ENCODE measurements around the gene ARMS2. TPM values are rescaled to one million over a fixed set of nuclear protein-coding genes. Genes with fewer than 3 reads are reported as not detected.

The ARMS2 gene
- total and polyA plus RNA-seq, 2 experiments from 2014 or later = not detected

DNA sequence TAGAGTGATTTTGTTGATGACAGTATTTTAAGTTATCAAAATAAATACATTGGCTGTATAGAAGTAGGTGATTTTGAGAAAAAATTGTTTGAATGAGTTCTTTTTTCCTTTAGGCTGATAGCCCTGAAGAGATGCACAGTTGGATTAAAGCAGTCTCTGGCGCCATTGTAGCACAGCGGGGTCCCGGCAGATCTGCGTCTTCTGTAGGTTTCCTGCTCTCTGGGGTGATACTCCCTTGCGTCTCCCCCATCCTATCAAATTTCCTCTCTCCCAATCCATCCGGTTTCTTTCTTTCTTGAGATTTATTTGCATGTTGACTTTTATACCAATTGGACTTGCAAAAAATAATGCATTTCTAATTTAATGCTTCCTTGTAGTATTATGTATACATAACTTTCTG, 27.6 kb upstream of the ARMS2 start (continued):
- TF ChIP-seq, protein P1, sequence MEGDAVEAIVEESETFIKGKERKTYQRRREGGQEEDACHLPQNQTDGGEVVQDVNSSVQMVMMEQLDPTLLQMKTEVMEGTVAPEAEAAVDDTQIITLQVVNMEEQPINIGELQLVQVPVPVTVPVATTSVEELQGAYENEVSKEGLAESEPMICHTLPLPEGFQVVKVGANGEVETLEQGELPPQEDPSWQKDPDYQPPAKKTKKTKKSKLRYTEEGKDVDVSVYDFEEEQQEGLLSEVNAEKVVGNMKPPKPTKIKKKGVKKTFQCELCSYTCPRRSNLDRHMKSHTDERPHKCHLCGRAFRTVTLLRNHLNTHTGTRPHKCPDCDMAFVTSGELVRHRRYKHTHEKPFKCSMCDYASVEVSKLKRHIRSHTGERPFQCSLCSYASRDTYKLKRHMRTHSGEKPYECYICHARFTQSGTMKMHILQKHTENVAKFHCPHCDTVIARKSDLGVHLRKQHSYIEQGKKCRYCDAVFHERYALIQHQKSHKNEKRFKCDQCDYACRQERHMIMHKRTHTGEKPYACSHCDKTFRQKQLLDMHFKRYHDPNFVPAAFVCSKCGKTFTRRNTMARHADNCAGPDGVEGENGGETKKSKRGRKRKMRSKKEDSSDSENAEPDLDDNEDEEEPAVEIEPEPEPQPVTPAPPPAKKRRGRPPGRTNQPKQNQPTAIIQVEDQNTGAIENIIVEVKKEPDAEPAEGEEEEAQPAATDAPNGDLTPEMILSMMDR (conservative IDR thresholded peaks at IDR 0.05; ENCODE audit: low read depth in 2 of 2) = no peak
- TF ChIP-seq ZNF331 (CRISPR knock-in tag; IDR thresholded peaks at IDR 0.05; ENCODE audit: low read depth) (no peak), EZH2 (IDR thresholded peaks at IDR 0.05; ENCODE audit: low read depth, unreplicated experiment) (no peak)

DNA sequence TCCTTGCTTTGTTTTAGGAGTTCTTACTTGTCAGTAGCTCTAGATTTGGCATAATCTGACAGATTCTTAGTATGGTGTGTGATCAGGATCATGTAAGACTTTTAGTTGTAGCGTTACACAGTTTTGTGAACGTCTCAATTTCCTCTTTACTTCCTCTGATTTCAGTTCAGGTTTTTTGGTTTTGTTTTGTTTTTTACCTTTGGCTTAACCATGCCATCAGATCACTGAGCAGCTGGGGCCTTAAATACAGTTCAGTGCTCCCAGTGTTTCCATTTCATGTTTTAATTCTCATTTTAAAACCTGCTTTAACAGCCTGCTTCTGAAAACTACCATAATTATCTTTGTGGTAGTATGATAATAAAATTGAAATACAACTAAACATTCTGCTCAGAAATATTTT, 27.2 kb upstream of the ARMS2 start:
- no peak for DNase-seq (ENCODE audit: low spot score)
- Histone ChIP-seq H3K9me2 (ENCODE audit: insufficient read depth) (no peaks in the 10 kb centered on the region), H3K4me3 (no peak overlapping the region), H3K4me1 (ENCODE audit: insufficient read depth) (no peaks in the 10 kb centered on the region), H3F3A (replicated peaks; ENCODE audit: low read depth) (no peaks in the 10 kb centered on the region), H3K36me3 (ENCODE audit: insufficient read depth) (no peaks in the 10 kb centered on the region), H2AFZ (no peak overlapping the region), H4K20me1 (replicated peaks; ENCODE audit: insufficient read depth) (no peaks in the 10 kb centered on the region; the same call in 1 of the 2 replicates), H3K4me2 (no peak overlapping the region), H3K79me2 (replicated peaks; ENCODE audit: insufficient read depth) (no peaks in the 10 kb centered on the region), H3K27me3 (ENCODE audit: insufficient read depth) (no peaks in the 10 kb centered on the region), H3K27ac (ENCODE audit: low read depth) (peak overlapping the region; percentile 34; the same call in 1 of the 2 replicates)
- Mint-ChIP-seq H3K27me3 (ENCODE audit: insufficient read depth, low read depth, poor library complexity) (peaks cover 2% of the 10 kb centered on the region), H3K9me3 (no peaks in the 10 kb centered on the region), H3K4me1 (peaks cover 2% of the 10 kb centered on the region; the same call in 2 of the 3 replicates), H3K27ac (no peak overlapping the region), H3K4me3 (no peak overlapping the region), H3K36me3 (ENCODE audit: low read depth) (peaks cover 9% of the 10 kb centered on the region; the same call in 2 of the 3 replicates)
- no peak for ATAC-seq
- TF ChIP-seq NANOG (IDR thresholded peaks at IDR 0.05; ENCODE audit: borderline replicate concordance) = no peak

DNA sequence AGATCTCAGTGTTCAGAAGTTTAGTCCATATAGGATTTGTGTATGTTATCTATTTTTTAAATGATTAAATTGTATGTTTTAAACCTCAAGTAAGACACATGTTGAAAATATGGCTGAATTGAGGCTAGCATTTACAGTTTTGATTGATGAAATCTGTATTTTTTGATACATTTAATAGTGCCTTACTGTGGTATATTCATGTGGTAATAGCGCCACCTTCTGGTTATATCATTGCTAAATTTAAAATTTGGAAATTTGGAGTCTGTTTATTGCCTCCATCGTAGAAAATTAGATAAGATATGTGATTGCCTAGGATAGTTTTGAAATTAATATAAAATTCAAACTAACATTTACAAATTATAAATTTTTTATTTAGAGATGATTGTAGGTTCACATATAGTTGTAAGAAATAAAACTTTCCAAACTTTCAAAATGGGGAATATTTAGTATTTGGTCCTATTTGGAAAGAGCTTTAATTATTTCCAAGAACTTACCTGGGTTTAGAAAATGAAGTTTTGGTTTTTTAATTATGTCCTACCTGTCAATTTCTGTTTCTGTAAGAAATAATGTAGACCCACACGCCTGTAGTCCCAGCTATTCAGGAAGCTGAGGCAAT, 19.1 kb upstream of the ARMS2 start:
- no peak overlapping the region for H3K4me3 Mint-ChIP-seq
- no peaks in the 10 kb centered on the region for H3K4me1 ChIP-seq (ENCODE audit: insufficient read depth)
- H3K9me3 Mint-ChIP-seq = no peaks in the 10 kb centered on the region
- peaks cover 3% of the 10 kb centered on the region for H3K36me3 Mint-ChIP-seq (ENCODE audit: low read depth)
- no peaks in the 10 kb centered on the region for H3F3A ChIP-seq (replicated peaks; ENCODE audit: low read depth)
- no peak overlapping the region for H2AFZ ChIP-seq
- no peak overlapping the region for H3K4me3 ChIP-seq
- no peaks in the 10 kb centered on the region for H3K36me3 ChIP-seq (ENCODE audit: insufficient read depth)
- TF ChIP-seq, protein P1 (conservative IDR thresholded peaks at IDR 0.05; ENCODE audit: low read depth in 2 of 2) = peak in 1 of 2 experiments; percentile 88; a peak in 3 of 4 replicates
- TF ChIP-seq EZH2phosphoT487 (IDR thresholded peaks at IDR 0.05; ENCODE audit: unreplicated experiment) = no peak
- no peaks in the 10 kb centered on the region for H3K79me2 ChIP-seq (replicated peaks; ENCODE audit: insufficient read depth)
- H3K27me3 Mint-ChIP-seq (ENCODE audit: insufficient read depth, low read depth, poor library complexity) = peaks cover 2% of the 10 kb centered on the region
- H3K27ac Mint-ChIP-seq = no peak overlapping the region
- H3K4me2 ChIP-seq = no peak overlapping the region
- H3K4me1 Mint-ChIP-seq = no peaks in the 10 kb centered on the region
- no peak for ATAC-seq
- peak; percentile 68 for DNase-seq (ENCODE audit: low spot score)
- H4K20me1 ChIP-seq (replicated peaks; ENCODE audit: insufficient read depth) = no peaks in the 10 kb centered on the region
- H3K27ac ChIP-seq (ENCODE audit: low read depth) = no peak overlapping the region
- no peaks in the 10 kb centered on the region for H3K9me2 ChIP-seq (ENCODE audit: insufficient read depth)
- no peaks in the 10 kb centered on the region for H3K27me3 ChIP-seq (ENCODE audit: insufficient read depth)

Measured in GM23338 (cell line).